ENCODE data around the gene ABLIM2. TPM values are rescaled to one million over a fixed set of nuclear protein-coding genes. Genes with fewer than 3 reads are reported as not detected.

ABLIM2 gene
- total RNA-seq, 6 experiments from 2014 or later: 0.14 TPM; not detected in 5

DNA sequence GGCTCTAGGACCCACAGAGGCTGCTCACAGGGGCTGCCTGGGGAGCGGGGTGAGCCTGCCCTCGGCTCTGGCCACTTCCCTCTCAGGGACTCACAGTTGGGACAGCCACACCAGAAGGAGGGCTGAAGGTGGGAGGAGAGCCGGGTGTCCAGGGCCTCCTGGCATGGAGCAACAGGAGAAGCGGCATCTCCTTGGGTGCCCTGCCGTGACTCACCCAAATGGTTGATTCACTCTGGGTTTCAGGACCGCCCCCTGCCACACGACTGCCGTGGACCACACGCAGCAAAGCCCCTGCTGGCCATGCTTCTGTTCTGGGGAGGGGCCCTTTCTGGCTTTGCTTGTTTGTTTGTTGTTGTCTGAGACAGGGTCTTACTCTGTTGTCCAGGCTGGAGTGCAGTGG, 132.9 kb downstream of the ABLIM2 start:
- H3K9me3 Mint-ChIP-seq: no peaks in the 10 kb centered on the region

DNA sequence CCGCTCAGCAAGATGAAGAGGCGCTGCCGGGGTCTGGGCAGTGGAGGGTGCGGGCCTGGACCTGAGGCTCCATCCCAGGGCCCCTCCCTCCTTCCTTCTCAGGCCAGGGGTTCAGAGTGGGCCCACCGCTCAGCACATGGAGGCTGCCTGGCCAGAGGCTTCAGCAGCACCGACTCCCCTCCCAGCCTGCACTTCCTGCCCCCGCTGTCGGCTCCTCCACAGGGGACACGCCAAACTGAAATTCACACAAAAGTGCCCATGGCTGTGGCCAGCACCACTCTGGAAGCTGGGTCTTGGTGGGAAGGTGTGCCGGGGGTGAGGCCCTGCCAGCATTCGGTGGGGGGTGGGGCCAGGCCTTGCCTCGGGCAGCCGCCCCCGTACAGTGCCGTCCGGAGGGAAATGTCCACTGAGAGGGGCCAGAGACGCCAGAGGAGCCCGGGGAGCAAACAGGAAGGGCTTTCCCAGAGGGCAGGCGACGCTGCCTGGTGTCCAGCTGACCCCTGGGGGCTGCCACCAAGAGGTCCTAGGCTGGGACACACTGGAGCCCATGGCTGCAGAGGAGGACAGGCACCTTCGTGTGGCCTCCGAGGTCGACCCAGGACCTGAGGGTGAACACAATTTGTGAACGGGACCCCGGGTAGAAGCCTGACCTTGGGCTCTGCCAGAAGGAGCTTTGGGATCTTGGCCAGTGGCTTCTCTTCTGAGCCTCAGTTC, 134.4 kb downstream of the ABLIM2 start:
- no peak for DNase-seq
- Mint-ChIP-seq H3K27ac (no peak overlapping the region), H3K4me3 (no peak overlapping the region), H3K4me1 (ENCODE audit: low read depth) (no peaks in the 10 kb centered on the region), H3K9me3 (no peaks in the 10 kb centered on the region), H3K27me3 (ENCODE audit: insufficient read depth) (peaks cover 36% of the 10 kb centered on the region), H3K36me3 (ENCODE audit: low read depth) (no peaks in the 10 kb centered on the region)
- TF ChIP-seq, protein P1, sequence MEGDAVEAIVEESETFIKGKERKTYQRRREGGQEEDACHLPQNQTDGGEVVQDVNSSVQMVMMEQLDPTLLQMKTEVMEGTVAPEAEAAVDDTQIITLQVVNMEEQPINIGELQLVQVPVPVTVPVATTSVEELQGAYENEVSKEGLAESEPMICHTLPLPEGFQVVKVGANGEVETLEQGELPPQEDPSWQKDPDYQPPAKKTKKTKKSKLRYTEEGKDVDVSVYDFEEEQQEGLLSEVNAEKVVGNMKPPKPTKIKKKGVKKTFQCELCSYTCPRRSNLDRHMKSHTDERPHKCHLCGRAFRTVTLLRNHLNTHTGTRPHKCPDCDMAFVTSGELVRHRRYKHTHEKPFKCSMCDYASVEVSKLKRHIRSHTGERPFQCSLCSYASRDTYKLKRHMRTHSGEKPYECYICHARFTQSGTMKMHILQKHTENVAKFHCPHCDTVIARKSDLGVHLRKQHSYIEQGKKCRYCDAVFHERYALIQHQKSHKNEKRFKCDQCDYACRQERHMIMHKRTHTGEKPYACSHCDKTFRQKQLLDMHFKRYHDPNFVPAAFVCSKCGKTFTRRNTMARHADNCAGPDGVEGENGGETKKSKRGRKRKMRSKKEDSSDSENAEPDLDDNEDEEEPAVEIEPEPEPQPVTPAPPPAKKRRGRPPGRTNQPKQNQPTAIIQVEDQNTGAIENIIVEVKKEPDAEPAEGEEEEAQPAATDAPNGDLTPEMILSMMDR (IDR thresholded peaks at IDR 0.05): no peak

More for the DNA sequence above, 132.9 kb downstream of the ABLIM2 start:
- Mint-ChIP-seq H3K27ac (no peak overlapping the region), H3K27me3 (ENCODE audit: insufficient read depth) (peaks cover 30% of the 10 kb centered on the region), H3K4me3 (no peak overlapping the region), H3K36me3 (ENCODE audit: low read depth) (no peaks in the 10 kb centered on the region), H3K4me1 (ENCODE audit: low read depth) (no peaks in the 10 kb centered on the region)
- TF ChIP-seq, protein P1 (IDR thresholded peaks at IDR 0.05): no peak
- no peak for DNase-seq

DNA sequence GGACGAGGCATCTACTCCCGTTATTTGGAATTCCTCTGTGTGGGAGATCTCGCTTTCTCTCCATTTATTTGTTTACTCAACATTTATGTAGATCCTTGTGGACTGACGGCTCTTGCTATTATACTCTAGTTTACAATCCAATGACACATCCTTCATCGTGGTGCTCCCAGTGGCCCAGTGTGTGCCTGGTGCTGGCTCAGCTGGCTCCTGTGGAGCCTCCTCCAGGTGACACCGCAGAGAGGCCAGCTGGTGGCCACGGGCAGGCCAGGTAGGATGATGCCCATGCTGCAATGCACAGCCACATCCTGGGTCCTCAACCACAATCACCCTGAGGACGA, 134.9 kb downstream of the ABLIM2 start:
- Mint-ChIP-seq H3K27me3 (ENCODE audit: insufficient read depth) (peaks cover 39% of the 10 kb centered on the region), H3K9me3 (no peaks in the 10 kb centered on the region), H3K36me3 (ENCODE audit: low read depth) (no peaks in the 10 kb centered on the region), H3K4me3 (no peak overlapping the region), H3K4me1 (ENCODE audit: low read depth) (no peaks in the 10 kb centered on the region), H3K27ac (no peak overlapping the region)
- TF ChIP-seq, protein P1 (IDR thresholded peaks at IDR 0.05): no peak
- no peak for DNase-seq

DNA sequence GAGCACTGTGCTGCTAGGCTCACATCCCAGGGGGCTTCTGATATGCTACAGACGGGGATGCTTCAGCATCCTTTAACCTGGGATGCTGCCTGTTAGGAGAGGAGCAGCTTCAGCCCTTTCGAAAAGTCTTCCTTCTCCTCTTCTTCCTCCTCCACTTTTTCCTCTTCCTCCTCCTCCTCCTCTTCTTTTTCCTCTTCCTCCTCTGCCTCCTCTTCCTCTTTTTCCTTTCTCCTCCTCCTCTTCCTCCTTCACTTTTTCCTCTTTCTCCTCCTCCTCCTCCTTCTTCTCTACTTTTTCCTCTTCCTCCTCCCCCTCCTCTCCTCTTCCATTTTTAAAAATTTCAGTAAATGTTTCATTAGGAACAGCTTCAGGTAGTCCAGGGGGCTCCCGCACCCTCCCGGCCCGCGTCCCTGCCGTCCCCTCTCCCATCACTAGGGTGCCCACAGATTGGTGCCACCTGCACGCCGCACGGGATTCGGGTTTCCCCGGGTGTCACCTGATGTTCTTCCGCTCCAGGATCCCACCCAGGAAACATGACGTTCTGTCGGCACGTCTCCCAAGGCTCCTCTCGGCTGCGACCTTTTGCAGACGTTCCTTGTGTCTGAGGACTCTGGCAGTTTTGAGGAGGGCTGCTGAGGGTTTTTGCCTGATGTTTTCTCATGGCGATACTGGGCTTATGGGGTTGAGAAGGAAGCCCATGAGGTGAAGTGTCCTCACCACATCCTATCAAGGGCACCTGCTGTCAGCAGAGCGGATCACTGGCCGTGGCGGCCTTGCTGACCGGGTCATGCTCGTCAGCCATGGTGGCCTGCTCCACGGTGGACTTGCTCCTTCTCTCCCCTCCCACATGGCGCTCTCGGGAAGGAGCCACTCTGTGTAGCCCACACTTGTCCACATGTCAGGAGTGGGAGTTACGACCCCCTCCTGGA, 135.6 kb downstream of the ABLIM2 start:
- TF ChIP-seq, protein P1 (IDR thresholded peaks at IDR 0.05): no peak
- Mint-ChIP-seq H3K36me3 (ENCODE audit: low read depth) (no peaks in the 10 kb centered on the region), H3K4me3 (no peak overlapping the region), H3K27me3 (ENCODE audit: insufficient read depth) (peaks cover 44% of the 10 kb centered on the region), H3K4me1 (ENCODE audit: low read depth) (no peaks in the 10 kb centered on the region), H3K9me3 (no peaks in the 10 kb centered on the region), H3K27ac (no peak overlapping the region)
- DNase-seq: no peak

DNA sequence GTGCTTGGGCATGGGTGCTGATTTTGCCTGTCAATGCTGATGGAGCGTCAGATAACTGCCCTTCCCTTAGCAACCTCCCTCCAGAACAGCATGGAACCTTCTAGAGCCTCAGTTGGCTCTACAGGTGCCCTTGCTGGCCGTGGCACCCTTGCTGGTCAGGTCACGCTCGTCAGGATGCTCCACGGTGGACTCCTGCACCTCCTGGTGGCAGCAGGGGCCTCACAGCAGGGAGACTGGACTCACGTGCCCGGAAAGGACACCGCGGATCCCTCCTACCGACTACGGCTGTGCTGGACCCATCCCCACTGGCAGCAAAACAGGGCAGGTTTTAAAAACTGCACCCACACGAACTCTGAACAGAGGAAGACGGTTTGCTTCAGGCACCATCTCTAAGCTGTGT, 136.8 kb downstream of the ABLIM2 start:
- no peaks in the 10 kb centered on the region for H3K4me1 Mint-ChIP-seq (ENCODE audit: low read depth)
- DNase-seq: no peak
- H3K27me3 Mint-ChIP-seq (ENCODE audit: insufficient read depth): peaks cover 46% of the 10 kb centered on the region
- TF ChIP-seq, protein P1 (IDR thresholded peaks at IDR 0.05): peak; percentile 28; the same call in 1 of the 2 replicates
- no peaks in the 10 kb centered on the region for H3K9me3 Mint-ChIP-seq
- no peak overlapping the region for H3K4me3 Mint-ChIP-seq
- H3K36me3 Mint-ChIP-seq (ENCODE audit: low read depth): no peaks in the 10 kb centered on the region
- H3K27ac Mint-ChIP-seq: no peak overlapping the region
